Spinal cord (tissue), 10 donors: ENCODE measurements around the gene UIMC1. TPM values are rescaled to one million over a fixed set of nuclear protein-coding genes. Genes with fewer than 3 reads are reported as not detected.

ENCODE experiments used
- DNase-seq, 6 donors: peaks; one replicate each; pipeline versions ENCODE4 v3.0.0 to v3.0.0-alpha.2; 2013 to 2015; ENCODE audit warnings: low spot score in 6 of 6, low read depth in 4 of 6
- H3K27ac ChIP-seq: one replicate; pipeline ENCODE4 v1.5.1; 2013; ENCODE audit warnings: low read depth, low read length, control low read depth
- H3K27me3 ChIP-seq: one replicate; pipeline ENCODE4 v1.6.1; 2013; ENCODE audit warnings: low read length; ENCODE audit not compliant: control insufficient read depth, insufficient read depth
- H3K36me3 ChIP-seq: one replicate; pipeline ENCODE4 v1.6.1; 2013; ENCODE audit warnings: low read length; ENCODE audit not compliant: control insufficient read depth, insufficient read depth
- H3K4me1 ChIP-seq: one replicate; pipeline ENCODE4 v1.6.1; 2013; ENCODE audit warnings: low read length; ENCODE audit not compliant: control insufficient read depth, insufficient read depth
- H3K4me3 ChIP-seq: one replicate; pipeline ENCODE4 v1.5.1; 2013; ENCODE audit warnings: low read depth, low read length, control low read depth
- H3K9me3 ChIP-seq: one replicate; pipeline ENCODE4 v1.6.1; 2013; ENCODE audit warnings: low read length; ENCODE audit not compliant: control insufficient read depth, insufficient read depth
- WGBS: methylation state at CpG from one replicate; pipeline ENCODE4 v1.1.5; 2013; ENCODE audit warnings: missing lambda C conversion rate; ENCODE audit not compliant: insufficient coverage; 5-methylcytosine and 5-hydroxymethylcytosine counted together
- polyA plus RNA-seq, 2 donors: library from polyadenylated mRNA; unstranded; fragments of 120-200 nt; gene quantifications; one replicate each; pipeline ENCODE4 v1.2.1, GENCODE V29; 2013; ENCODE audit not compliant: insufficient read length in 2 of 2
- total RNA-seq, 2 donors: library from RNA; depleted of rRNA in 1 of 2; stranded (reverse); fragments of 120-200 nt in 1 of 2; fragments of >200 nt in 1 of 2; gene quantifications; one replicate each; pipeline versions ENCODE4 v1.2.3 to v1.2.4, GENCODE V29; 2013 to 2014
- donor health status: healthy.

The UIMC1 gene
- total and polyA plus RNA-seq, 4 donors: 28.2 to 51.8 (median 38.2) TPM

DNA sequence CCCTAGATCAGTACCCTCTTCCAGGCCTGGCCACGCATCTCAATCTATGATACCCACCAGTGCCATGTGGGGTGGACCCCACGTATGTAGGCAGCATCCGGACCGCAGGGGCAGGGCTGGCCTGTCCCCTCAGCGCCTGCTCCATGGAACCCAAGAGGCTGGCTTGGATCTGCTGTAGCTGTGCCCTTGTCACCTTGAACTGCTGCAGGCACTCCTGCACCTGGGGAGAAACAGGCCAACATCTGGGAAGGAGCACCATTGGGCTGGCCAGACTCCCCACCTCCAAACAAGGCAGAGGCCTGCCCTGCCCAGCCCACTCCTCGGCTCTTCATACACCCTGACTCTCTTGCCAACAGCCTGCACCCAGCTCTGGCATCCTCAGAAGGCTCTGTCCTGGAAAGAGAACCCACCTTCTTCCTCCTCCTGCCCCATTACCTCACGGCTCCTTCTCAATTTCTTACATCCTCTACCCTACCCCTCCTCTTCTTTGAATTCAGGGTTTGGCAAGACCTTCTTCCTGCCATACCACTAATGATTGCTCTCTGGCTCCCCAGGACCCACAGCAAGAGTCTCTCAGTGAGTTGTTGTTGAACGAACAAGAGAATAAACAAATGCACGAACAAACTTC is 115.1 kb downstream of the UIMC1 start:
- H3K36me3 ChIP-seq: peaks cover 7% of the 10 kb centered on the region
- DNase-seq: no peak
- no peaks in the 10 kb centered on the region for H3K4me1 ChIP-seq
- no peak overlapping the region for H3K4me3 ChIP-seq
- 82% methylated on average over 9 of the region's 9 CpGs for WGBS
- no peaks in the 10 kb centered on the region for H3K27me3 ChIP-seq
- no peak overlapping the region for H3K27ac ChIP-seq
- no peaks in the 10 kb centered on the region for H3K9me3 ChIP-seq

DNA sequence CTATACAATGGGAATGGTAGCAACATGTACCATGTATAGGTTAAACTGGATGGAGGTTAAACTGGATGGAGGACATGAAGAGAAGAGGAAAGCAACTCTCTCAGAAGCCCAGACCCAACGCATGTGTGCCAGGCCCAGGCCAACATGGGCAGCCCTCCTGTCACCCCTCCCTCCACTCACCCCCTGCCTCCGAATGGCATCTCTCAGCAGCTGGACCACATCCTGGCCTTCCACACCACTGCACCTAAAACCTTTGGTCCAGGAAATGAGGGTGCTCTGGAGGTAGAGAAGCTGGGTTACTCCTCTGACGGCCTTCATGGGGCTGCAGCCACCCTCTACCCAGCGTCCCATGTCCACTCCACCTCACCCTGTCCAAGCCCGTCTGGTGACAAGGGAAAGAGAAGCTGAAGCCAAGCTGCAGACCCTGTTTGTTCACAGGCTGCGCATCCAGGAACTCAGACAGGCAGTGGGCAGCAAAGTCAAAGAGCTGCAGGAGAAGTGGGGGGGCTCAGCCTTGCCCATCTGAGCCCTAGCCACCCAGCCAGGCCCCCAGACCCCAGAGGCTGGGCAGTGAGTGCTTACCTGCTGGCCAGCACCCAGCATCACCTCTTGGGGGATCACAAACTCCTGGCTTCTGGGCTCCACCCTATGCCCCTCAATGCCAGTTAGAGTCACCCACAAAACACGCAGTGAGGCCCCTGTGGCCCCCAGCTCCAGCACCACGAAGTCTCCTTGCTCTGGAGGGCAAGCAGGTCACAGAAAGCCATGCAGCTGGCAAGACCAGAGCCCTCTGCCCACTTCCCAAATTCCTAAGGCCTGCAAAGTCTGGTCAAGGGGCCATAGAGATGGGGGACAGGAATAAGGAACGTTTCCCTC is 115.9 kb downstream of the UIMC1 start:
- Histone ChIP-seq H3K4me1 (no peaks in the 10 kb centered on the region), H3K27me3 (no peaks in the 10 kb centered on the region), H3K4me3 (no peak overlapping the region), H3K27ac (no peak overlapping the region), H3K9me3 (no peaks in the 10 kb centered on the region), H3K36me3 (peaks cover 7% of the 10 kb centered on the region)
- no peak for DNase-seq
- 89% methylated on average over 6 of the region's 9 CpGs for WGBS

DNA sequence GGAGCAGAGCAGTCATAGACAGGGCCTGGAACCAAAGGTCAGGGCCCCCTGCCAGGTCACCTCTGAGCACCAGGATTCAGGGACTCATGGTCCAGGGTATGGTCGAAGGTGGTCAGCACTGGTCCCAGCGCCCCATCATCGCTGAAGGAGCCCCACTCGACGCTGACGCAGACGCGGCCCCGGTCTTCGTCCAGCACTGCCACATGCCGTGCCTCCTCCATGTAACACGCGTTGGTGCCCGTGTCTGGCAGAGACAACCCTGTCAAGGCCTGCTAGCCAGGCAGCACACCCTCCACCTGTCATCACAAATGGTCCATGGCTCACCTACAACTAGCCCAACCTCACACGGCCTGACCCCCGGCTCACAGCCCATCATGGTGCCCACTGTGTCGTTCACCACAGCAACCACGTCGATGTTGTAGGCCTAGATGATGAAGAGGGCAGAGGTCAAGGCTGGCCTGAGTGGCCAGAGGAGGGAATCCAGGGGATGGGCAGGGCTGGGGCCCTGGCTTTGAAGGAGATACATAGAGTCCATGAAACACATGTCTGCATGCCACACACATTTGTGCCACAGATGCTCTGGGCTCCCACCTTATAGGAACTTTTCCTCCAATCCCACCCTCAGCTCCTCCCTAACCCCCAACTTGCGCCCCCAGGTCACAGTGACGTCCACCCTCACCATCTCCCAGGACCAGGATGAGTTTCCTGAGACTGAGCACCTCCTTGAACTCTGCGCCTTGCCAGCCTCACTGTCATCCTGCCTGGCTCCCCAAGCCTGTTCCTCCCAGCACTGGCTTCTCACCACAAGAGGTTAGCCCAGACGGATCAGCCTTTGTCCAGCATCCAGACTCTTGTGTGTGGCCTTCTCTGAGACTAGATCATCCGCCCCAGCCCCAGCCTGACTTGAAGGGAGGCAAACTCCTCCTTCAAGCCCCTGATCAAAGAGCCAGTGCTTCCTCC is 117.0 kb downstream of the UIMC1 start:
- Histone ChIP-seq H3K4me1 (no peaks in the 10 kb centered on the region), H3K9me3 (no peaks in the 10 kb centered on the region), H3K36me3 (peaks cover 7% of the 10 kb centered on the region), H3K27me3 (no peaks in the 10 kb centered on the region), H3K27ac (no peak overlapping the region), H3K4me3 (no peak overlapping the region)
- no peak for DNase-seq
- WGBS: 94% methylated on average over 23 of the region's 24 CpGs

DNA sequence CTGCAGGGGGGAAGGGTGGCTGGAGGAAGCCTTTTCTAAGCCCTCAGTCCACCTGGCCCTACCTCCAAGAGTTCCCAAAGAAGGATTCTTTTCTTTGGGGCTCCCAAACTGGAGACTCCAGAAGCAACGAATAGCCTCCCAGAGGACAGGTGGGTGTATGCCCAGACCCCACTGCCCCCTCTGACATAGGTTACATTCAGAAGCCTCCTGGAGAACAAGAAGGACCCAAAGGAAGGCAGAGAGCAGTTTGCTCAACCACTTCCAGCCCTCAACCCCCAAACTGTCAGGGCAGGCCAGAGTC is 117.8 kb downstream of the UIMC1 start:
- Histone ChIP-seq H3K36me3 (peaks cover 7% of the 10 kb centered on the region), H3K27ac (no peak overlapping the region), H3K4me1 (peaks cover 3% of the 10 kb centered on the region), H3K27me3 (no peaks in the 10 kb centered on the region), H3K4me3 (no peak overlapping the region), H3K9me3 (no peaks in the 10 kb centered on the region)
- DNase-seq: no peak
- 89% methylated on average over 1 of the region's 1 CpG for WGBS

DNA sequence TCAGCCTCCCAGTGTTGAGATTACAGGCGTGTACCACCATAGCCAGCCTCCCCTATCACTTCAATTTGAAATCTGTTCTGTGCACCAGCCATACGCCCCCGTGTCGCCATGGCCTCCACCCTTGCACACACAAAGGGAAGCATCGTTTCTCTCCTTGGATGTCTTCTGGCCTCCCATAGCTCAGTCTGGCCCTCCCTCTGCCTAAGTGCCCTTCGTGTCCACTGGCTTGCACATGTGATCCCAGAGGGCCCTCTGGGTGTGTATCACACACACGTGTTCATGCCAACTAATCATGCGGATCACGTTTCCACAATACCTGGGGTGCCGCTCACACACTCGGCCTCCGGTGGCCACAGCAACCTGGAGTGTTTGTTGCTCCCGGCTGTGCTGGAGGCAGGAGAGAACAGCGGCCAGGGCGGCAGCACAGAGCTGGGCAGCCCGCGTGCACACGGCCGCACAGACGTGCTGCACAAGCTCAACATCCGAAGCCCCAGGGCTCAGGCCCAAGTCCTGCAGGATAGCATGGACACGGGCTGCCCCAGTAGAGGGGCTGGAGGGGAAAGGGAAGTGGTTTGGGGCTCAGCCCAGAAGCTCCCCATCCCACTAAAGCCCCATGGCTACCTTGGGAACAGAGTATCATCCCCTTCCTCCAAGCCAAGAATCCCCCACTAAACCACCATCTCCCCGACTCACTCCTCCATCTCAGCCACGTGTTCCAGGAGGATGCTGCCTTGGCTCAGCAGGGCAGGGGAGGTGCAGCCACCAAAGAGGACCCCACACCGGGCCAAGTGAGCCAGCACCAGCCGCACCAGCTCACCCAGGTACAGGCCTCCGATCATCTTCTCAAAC is 118.3 kb downstream of the UIMC1 start:
- no peak overlapping the region for H3K27ac ChIP-seq
- H3K36me3 ChIP-seq: peaks cover 7% of the 10 kb centered on the region
- H3K4me3 ChIP-seq: no peak overlapping the region
- no peaks in the 10 kb centered on the region for H3K9me3 ChIP-seq
- no peak for DNase-seq
- 85% methylated on average over 23 of the region's 27 CpGs for WGBS
- no peaks in the 10 kb centered on the region for H3K27me3 ChIP-seq
- H3K4me1 ChIP-seq: peaks cover 9% of the 10 kb centered on the region

DNA sequence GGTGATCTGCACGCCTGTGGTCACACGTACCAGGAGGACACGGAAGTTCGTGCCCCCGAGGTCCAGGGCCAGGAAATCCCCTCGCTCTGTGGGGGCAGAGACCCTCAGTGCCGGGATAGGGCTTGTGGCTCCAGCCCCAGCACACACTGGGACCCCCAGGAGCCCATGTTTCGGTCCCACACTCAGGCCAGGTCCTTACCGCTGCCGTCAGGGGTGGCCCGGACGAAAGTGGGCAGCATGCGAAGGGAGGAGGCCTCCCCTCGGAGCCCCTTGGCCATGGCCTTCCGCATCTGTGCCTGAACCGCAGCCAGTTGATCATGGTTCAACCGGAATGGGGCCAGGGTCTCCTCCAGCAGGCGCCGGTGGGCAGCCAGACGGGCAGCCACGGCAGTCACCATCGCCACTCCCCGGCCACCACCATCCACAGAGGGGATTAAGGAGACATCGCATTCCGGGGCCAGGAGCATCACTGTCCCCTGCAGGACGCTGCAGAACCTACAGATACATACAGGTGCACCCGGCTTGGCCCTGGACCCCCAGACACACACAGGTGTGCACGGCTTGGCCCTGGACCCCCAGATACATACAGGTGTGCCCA is 119.2 kb downstream of the UIMC1 start:
- peaks cover 9% of the 10 kb centered on the region for H3K36me3 ChIP-seq
- H3K4me3 ChIP-seq: no peak overlapping the region
- peaks cover 18% of the 10 kb centered on the region for H3K4me1 ChIP-seq
- H3K27me3 ChIP-seq: no peaks in the 10 kb centered on the region
- H3K9me3 ChIP-seq: no peaks in the 10 kb centered on the region
- WGBS: 90% methylated on average over 28 of the region's 28 CpGs
- DNase-seq: no peak
- no peak overlapping the region for H3K27ac ChIP-seq

DNA sequence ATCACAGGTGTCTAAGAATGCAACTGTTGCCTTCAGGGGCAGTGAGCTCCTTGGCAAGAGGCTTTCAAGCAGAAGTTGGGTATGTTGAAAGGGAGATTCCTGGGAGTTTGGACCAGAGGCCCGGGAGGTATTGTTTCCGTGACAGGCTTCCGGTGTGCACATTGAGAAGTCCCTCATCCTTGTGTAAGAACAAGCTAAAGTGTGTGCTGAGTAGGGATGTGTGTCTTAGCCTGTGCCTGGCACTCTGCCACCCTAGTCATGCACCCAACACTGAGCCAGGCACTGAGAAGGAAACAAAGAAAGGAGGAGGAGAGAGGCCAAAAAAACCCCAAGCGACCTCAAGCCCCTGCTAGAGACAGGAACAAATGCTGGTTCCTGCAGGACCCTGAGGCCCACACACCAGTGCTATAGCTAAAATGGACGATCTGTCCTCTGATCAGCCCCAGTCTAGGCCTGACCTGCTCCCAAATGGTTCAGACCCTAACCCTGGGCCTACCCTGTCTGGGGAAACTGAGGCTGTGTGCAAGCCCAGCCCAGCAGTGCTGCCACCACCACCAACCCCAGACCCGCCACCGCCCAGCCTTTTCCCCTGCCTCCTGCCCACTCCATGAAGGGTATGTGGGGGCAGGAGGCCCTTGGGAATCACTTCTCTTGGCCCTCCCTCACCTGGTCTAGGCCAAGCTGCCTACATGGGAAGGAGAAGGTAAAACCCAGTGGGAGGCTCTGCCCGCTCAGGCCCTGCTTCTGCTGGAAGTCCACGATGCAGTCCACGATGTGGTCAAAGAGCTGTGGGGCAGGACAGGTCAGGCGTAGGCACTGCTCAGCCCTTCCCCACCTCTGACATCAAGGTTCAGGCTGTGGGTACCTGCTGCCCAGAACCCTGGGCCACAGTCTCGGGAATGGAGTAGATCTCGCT is 120.0 kb downstream of the UIMC1 start:
- DNase-seq: no peak
- peaks cover 15% of the 10 kb centered on the region for H3K36me3 ChIP-seq
- 89% methylated on average over 9 of the region's 13 CpGs for WGBS
- peaks cover 24% of the 10 kb centered on the region for H3K4me1 ChIP-seq
- H3K4me3 ChIP-seq: no peak overlapping the region
- no peaks in the 10 kb centered on the region for H3K9me3 ChIP-seq
- no peak overlapping the region for H3K27ac ChIP-seq
- no peaks in the 10 kb centered on the region for H3K27me3 ChIP-seq

DNA sequence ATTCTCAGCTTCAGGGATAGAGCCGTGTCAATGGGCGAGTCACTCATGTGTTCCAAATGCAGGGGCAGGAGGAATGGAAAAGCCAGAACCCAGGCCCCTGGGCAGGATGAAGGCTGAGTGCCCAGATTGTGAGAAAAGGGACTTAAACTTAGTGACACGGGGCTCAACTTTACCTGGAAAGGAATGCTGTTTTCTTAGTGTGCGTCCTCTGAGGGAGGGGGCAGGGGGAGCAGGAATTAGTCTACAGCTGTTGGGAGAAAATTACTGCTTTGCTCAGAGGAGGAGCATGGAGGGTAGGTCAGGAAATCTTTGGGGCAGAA is 122.0 kb downstream of the UIMC1 start:
- Histone ChIP-seq H3K36me3 (peaks cover 36% of the 10 kb centered on the region), H3K27ac (no peak overlapping the region), H3K9me3 (no peaks in the 10 kb centered on the region), H3K4me1 (peaks cover 24% of the 10 kb centered on the region), H3K4me3 (no peak overlapping the region), H3K27me3 (no peaks in the 10 kb centered on the region)
- WGBS: 35% methylated on average over 4 of the region's 4 CpGs
- no peak for DNase-seq
